ENCODE data around the gene PHACTR1. TPM values are rescaled to one million over a fixed set of nuclear protein-coding genes. Genes with fewer than 3 reads are reported as not detected.

PHACTR1 gene
- total RNA-seq, 1 donor from 2014 or later = 8.5 TPM

- no peak overlapping the region for H3K27ac Mint-ChIP-seq (ENCODE audit: unreplicated experiment)
- FAIRE-seq (no peak), DNase-seq (ENCODE audit: low read depth) (no peak)
- no peak overlapping the region for H3K4me3 Mint-ChIP-seq (ENCODE audit: unreplicated experiment)
- Histone ChIP-seq H3K36me3 (ENCODE audit: insufficient read depth, low read length) (no peaks in the 10 kb centered on the region), H3K9me3 (ENCODE audit: insufficient read depth, low read depth, low read length) (no peaks in the 10 kb centered on the region), H3K4me3 (ENCODE audit: insufficient read depth, low read depth, low read length) (no peak overlapping the region), H3K79me2 (ENCODE audit: insufficient read depth, low read length) (no peaks in the 10 kb centered on the region), H3K27ac (ENCODE audit: low read depth, low read length) (no peak overlapping the region), H2AFZ (ENCODE audit: low read depth, low read length) (no peak overlapping the region), H3K4me2 (ENCODE audit: low read length) (no peak overlapping the region), H4K20me1 (ENCODE audit: insufficient read depth, low read length) (no peaks in the 10 kb centered on the region), H3K4me1 (ENCODE audit: insufficient read depth, low read length) (no peaks in the 10 kb centered on the region), H3K27me3 (ENCODE audit: insufficient read depth, low read length) (no peaks in the 10 kb centered on the region), H3K9ac (ENCODE audit: low read length) (no peak overlapping the region)
- TF ChIP-seq CTCF (IDR thresholded peaks at IDR 0.05; ENCODE audit: insufficient read depth, low read depth, low read length) (no peak), EZH2 (IDR thresholded peaks at IDR 0.05; ENCODE audit: insufficient read depth, low read length) (no peak)
- H3K27me3 Mint-ChIP-seq (ENCODE audit: low read depth, unreplicated experiment) = peaks cover 4% of the 10 kb centered on the region
- peaks cover 3% of the 10 kb centered on the region for H3K4me1 Mint-ChIP-seq (ENCODE audit: low read depth, unreplicated experiment)
- H3K9me3 Mint-ChIP-seq (ENCODE audit: unreplicated experiment) = peaks cover 4% of the 10 kb centered on the region
- H3K36me3 Mint-ChIP-seq (ENCODE audit: low read depth, unreplicated experiment) = peaks cover 8% of the 10 kb centered on the region
Measured at GRCh38 chr6:13186861-13187260, 470.3 kb downstream of the PHACTR1 start.

- no peaks in the 10 kb centered on the region for H3K79me2 ChIP-seq (ENCODE audit: insufficient read depth, low read length)
- H4K20me1 ChIP-seq (ENCODE audit: insufficient read depth, low read length) = no peaks in the 10 kb centered on the region
- H3K4me1 ChIP-seq (ENCODE audit: insufficient read depth, low read length) = no peaks in the 10 kb centered on the region
- Mint-ChIP-seq H3K4me3 (ENCODE audit: unreplicated experiment) (no peak overlapping the region), H3K9me3 (ENCODE audit: unreplicated experiment) (peaks cover 4% of the 10 kb centered on the region), H3K36me3 (ENCODE audit: low read depth, unreplicated experiment) (peaks cover 8% of the 10 kb centered on the region), H3K4me1 (ENCODE audit: low read depth, unreplicated experiment) (peaks cover 3% of the 10 kb centered on the region), H3K27ac (ENCODE audit: unreplicated experiment) (no peak overlapping the region), H3K27me3 (ENCODE audit: low read depth, unreplicated experiment) (peaks cover 4% of the 10 kb centered on the region)
- no peak for FAIRE-seq
- no peak overlapping the region for H2AFZ ChIP-seq (ENCODE audit: low read depth, low read length)
- no peaks in the 10 kb centered on the region for H3K27me3 ChIP-seq (ENCODE audit: insufficient read depth, low read length)
- no peaks in the 10 kb centered on the region for H3K9me3 ChIP-seq (ENCODE audit: insufficient read depth, low read depth, low read length)
- no peak overlapping the region for H3K4me2 ChIP-seq (ENCODE audit: low read length)
- no peak overlapping the region for H3K4me3 ChIP-seq (ENCODE audit: insufficient read depth, low read depth, low read length)
- H3K27ac ChIP-seq (ENCODE audit: low read depth, low read length) = no peak overlapping the region
- DNase-seq (ENCODE audit: low read depth) = no peak
- H3K36me3 ChIP-seq (ENCODE audit: insufficient read depth, low read length) = no peaks in the 10 kb centered on the region
- no peak for TF ChIP-seq EZH2 (IDR thresholded peaks at IDR 0.05; ENCODE audit: insufficient read depth, low read length)
- TF ChIP-seq CTCF (IDR thresholded peaks at IDR 0.05; ENCODE audit: insufficient read depth, low read depth, low read length) = no peak
- H3K9ac ChIP-seq (ENCODE audit: low read length) = no peak overlapping the region
Measured at GRCh38 chr6:13187692-13188091, 471.1 kb downstream of the PHACTR1 start.

- Histone ChIP-seq H3K4me2 (ENCODE audit: low read length) (no peak overlapping the region), H3K36me3 (ENCODE audit: insufficient read depth, low read length) (no peaks in the 10 kb centered on the region), H3K27me3 (ENCODE audit: insufficient read depth, low read length) (no peaks in the 10 kb centered on the region), H3K9ac (ENCODE audit: low read length) (no peak overlapping the region), H3K79me2 (ENCODE audit: insufficient read depth, low read length) (no peaks in the 10 kb centered on the region), H3K27ac (ENCODE audit: low read depth, low read length) (no peak overlapping the region), H3K4me1 (ENCODE audit: insufficient read depth, low read length) (no peaks in the 10 kb centered on the region), H3K4me3 (ENCODE audit: insufficient read depth, low read depth, low read length) (no peak overlapping the region), H3K9me3 (ENCODE audit: insufficient read depth, low read depth, low read length) (no peaks in the 10 kb centered on the region), H2AFZ (ENCODE audit: low read depth, low read length) (no peak overlapping the region), H4K20me1 (ENCODE audit: insufficient read depth, low read length) (no peaks in the 10 kb centered on the region)
- peaks cover 3% of the 10 kb centered on the region for H3K4me1 Mint-ChIP-seq (ENCODE audit: low read depth, unreplicated experiment)
- H3K27me3 Mint-ChIP-seq (ENCODE audit: low read depth, unreplicated experiment) = peaks cover 4% of the 10 kb centered on the region
- peaks cover 10% of the 10 kb centered on the region for H3K36me3 Mint-ChIP-seq (ENCODE audit: low read depth, unreplicated experiment)
- H3K27ac Mint-ChIP-seq (ENCODE audit: unreplicated experiment) = no peak overlapping the region
- DNase-seq (ENCODE audit: low read depth) = no peak
- peaks cover 4% of the 10 kb centered on the region for H3K9me3 Mint-ChIP-seq (ENCODE audit: unreplicated experiment)
- no peak for FAIRE-seq
- no peak for TF ChIP-seq CTCF (IDR thresholded peaks at IDR 0.05; ENCODE audit: insufficient read depth, low read depth, low read length)
- no peak for TF ChIP-seq EZH2 (IDR thresholded peaks at IDR 0.05; ENCODE audit: insufficient read depth, low read length)
- no peak overlapping the region for H3K4me3 Mint-ChIP-seq (ENCODE audit: unreplicated experiment)
Measured at GRCh38 chr6:13188306-13188705, 471.7 kb downstream of the PHACTR1 start.

Measured in astrocyte (in vitro differentiated cells and primary cell).